Natural killer cell (primary cell): Measurements from ENCODE around the gene ZBTB17. TPM values are rescaled to one million over a fixed set of nuclear protein-coding genes. Genes with fewer than 3 reads are reported as not detected.
A peak's percentile ranks its signal among the peaks of the same experiment; 100 is the strongest.

Experiments used
- ATAC-seq, 3 donors: fragments of 150-1000 bp in 2 of 3; fragments of 200-7000 bp in 1 of 3; cut with Tn5 transposase; 1 replicate in 1 of 3; 2 replicates in 2 of 3; pipeline ENCODE4 v1.10.0; 2021; ENCODE audit warnings: mild to moderate bottlenecking in 2 of 3, moderate library complexity in 2 of 3
- DNase-seq, 2 donors: peaks; one replicate each; pipeline versions ENCODE4 v3.0.0 to v3.0.0-alpha.2; 2013 to 2021; ENCODE audit warnings: mixed read lengths in 1 of 2
- H3K27ac ChIP-seq: one replicate; pipeline ENCODE4 v1.5.1; 2013; ENCODE audit warnings: mild to moderate bottlenecking, low read length
- H3K27me3 ChIP-seq: one replicate; pipeline ENCODE4 v1.6.1; 2013; ENCODE audit warnings: low read length; ENCODE audit not compliant: control insufficient read depth, insufficient read depth
- H3K36me3 ChIP-seq: one replicate; pipeline ENCODE4 v1.6.1; 2013; ENCODE audit warnings: low read length; ENCODE audit not compliant: control insufficient read depth, insufficient read depth
- H3K4me1 ChIP-seq: one replicate; pipeline ENCODE4 v1.6.1; 2013; ENCODE audit warnings: low read length; ENCODE audit not compliant: control insufficient read depth, insufficient read depth
- H3K4me3 ChIP-seq: one replicate; pipeline ENCODE4 v1.5.1; 2013; ENCODE audit warnings: low read length
- H3K9me3 ChIP-seq: one replicate; pipeline ENCODE4 v1.6.1; 2013; ENCODE audit warnings: low read length; ENCODE audit not compliant: control insufficient read depth, insufficient read depth
- H3K27ac Mint-ChIP-seq, 2 donors: one replicate each; pipeline ENCODE4 v1.8.0; 2022; ENCODE audit warnings: mild to moderate bottlenecking in 2 of 2, mixed read lengths in 2 of 2, moderate library complexity in 1 of 2
- H3K27me3 Mint-ChIP-seq, 2 donors: one replicate each; pipeline ENCODE4 v1.8.0; 2022; ENCODE audit warnings: low read depth in 2 of 2, mixed read lengths in 2 of 2
- H3K36me3 Mint-ChIP-seq: one replicate; pipeline ENCODE4 v1.8.0; 2022; ENCODE audit warnings: mixed read lengths
- H3K4me1 Mint-ChIP-seq, 2 donors: one replicate each; pipeline ENCODE4 v1.8.0; 2022; ENCODE audit warnings: mixed read lengths in 2 of 2
- H3K4me3 Mint-ChIP-seq: one replicate; pipeline ENCODE4 v1.8.0; 2022; ENCODE audit warnings: mild to moderate bottlenecking, moderate library complexity, mixed read lengths
- H3K9me3 Mint-ChIP-seq, 2 donors: one replicate each; pipeline ENCODE4 v1.8.0; 2022; ENCODE audit warnings: mixed read lengths in 2 of 2
- WGBS: methylation state at CpG from one replicate; pipeline ENCODE4 v1.1.7; 2013; ENCODE audit warnings: missing lambda C conversion rate; ENCODE audit not compliant: insufficient coverage; 5-methylcytosine and 5-hydroxymethylcytosine counted together
- intact Hi-C: fragments of 100-400 bp; cut with micrococcal nuclease; formaldehyde crosslinking; loops from one replicate; pipeline ENCODE4 v1.14.2; 2022
- total RNA-seq, 4 donors: library from RNA; stranded (reverse); fragments of 120-200 nt in 1 of 4; gene quantifications; one replicate each; pipeline versions ENCODE4 v1.2.3 to v1.2.4, GENCODE V29; 2013 to 2022
- TF ChIP-seq, protein P1 (sequence below): fragments of 200-600 bp; IDR thresholded peaks from one replicate; pipeline ENCODE4 v1.8.0; 2022; ENCODE audit warnings: antibody characterized with exemption

Gene ZBTB17
- total RNA-seq, 3 donors from 2014 or later (not counting 1 experiment from before 2014, with no cell fraction given): 86.0 to 100 (median 86.9) TPM

GRCh38 chr1:16009678-16010077 is 33.8 kb upstream of the ZBTB17 start:
- no peaks in the 10 kb centered on the region for H3K9me3 Mint-ChIP-seq
- no peaks in the 10 kb centered on the region for H3K27me3 Mint-ChIP-seq
- Histone ChIP-seq H3K36me3 (no peaks in the 10 kb centered on the region), H3K27ac (no peak overlapping the region), H3K4me1 (peaks cover 23% of the 10 kb centered on the region), H3K27me3 (no peaks in the 10 kb centered on the region), H3K9me3 (no peaks in the 10 kb centered on the region), H3K4me3 (no peak overlapping the region)
- intact Hi-C loops: loop anchor here (1.0 to 2.0 kb wide), 4 partner anchors 47 to 353 kb away; no protein-coding TSS in a partner anchor
- TF ChIP-seq, protein P1, sequence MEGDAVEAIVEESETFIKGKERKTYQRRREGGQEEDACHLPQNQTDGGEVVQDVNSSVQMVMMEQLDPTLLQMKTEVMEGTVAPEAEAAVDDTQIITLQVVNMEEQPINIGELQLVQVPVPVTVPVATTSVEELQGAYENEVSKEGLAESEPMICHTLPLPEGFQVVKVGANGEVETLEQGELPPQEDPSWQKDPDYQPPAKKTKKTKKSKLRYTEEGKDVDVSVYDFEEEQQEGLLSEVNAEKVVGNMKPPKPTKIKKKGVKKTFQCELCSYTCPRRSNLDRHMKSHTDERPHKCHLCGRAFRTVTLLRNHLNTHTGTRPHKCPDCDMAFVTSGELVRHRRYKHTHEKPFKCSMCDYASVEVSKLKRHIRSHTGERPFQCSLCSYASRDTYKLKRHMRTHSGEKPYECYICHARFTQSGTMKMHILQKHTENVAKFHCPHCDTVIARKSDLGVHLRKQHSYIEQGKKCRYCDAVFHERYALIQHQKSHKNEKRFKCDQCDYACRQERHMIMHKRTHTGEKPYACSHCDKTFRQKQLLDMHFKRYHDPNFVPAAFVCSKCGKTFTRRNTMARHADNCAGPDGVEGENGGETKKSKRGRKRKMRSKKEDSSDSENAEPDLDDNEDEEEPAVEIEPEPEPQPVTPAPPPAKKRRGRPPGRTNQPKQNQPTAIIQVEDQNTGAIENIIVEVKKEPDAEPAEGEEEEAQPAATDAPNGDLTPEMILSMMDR: no peak
- DNase-seq (no peak), ATAC-seq (no peak)
- H3K27ac Mint-ChIP-seq: no peak overlapping the region
- WGBS: 91% methylated on average over 11 of the region's 11 CpGs
- no peaks in the 10 kb centered on the region for H3K36me3 Mint-ChIP-seq
- H3K4me1 Mint-ChIP-seq: peaks cover 0 to 15% of the 10 kb centered on the region in 2 donors
- no peak overlapping the region for H3K4me3 Mint-ChIP-seq

DNA sequence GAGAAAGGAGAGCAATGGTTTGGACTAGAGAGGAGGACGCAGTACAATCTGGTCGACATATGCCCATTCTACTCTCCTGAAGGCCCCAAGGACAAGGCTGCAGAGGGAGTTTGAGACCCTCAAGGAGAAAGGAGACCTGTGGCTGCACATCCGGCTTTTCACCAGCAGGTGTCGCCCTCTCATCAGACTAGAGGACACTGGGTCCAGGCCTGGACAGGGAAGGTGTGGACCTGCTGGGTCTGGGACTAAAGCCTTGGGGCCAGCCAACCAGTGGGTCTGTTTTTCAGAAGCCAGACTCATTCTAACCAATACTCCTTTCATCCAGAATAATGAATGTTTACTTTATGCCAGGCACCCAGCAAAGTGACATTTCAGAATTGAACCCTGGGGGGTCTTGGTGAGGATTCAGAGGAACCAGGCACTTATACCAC is 33.1 kb upstream of the ZBTB17 start:
- ATAC-seq (peak; percentile 32 to 74 (median 66)), DNase-seq (peak; percentile 71 to 83)
- peaks cover 23% of the 10 kb centered on the region for H3K4me1 ChIP-seq
- TF ChIP-seq, protein P1: peak; percentile 98
- H3K36me3 Mint-ChIP-seq: no peaks in the 10 kb centered on the region
- 5% methylated on average over 4 of the region's 4 CpGs for WGBS
- no peak overlapping the region for H3K4me3 ChIP-seq
- H3K4me3 Mint-ChIP-seq: no peak overlapping the region
- no peaks in the 10 kb centered on the region for H3K36me3 ChIP-seq
- intact Hi-C loops: loop anchor here (1.0 to 2.0 kb wide), 4 partner anchors 47 to 354 kb away; no protein-coding TSS in a partner anchor
- no peaks in the 10 kb centered on the region for H3K27me3 Mint-ChIP-seq
- H3K4me1 Mint-ChIP-seq: peaks cover 0 to 15% of the 10 kb centered on the region in 2 donors
- no peaks in the 10 kb centered on the region for H3K9me3 Mint-ChIP-seq
- no peak overlapping the region for H3K27ac Mint-ChIP-seq
- H3K9me3 ChIP-seq: no peaks in the 10 kb centered on the region
- no peaks in the 10 kb centered on the region for H3K27me3 ChIP-seq
- no peak overlapping the region for H3K27ac ChIP-seq

DNA sequence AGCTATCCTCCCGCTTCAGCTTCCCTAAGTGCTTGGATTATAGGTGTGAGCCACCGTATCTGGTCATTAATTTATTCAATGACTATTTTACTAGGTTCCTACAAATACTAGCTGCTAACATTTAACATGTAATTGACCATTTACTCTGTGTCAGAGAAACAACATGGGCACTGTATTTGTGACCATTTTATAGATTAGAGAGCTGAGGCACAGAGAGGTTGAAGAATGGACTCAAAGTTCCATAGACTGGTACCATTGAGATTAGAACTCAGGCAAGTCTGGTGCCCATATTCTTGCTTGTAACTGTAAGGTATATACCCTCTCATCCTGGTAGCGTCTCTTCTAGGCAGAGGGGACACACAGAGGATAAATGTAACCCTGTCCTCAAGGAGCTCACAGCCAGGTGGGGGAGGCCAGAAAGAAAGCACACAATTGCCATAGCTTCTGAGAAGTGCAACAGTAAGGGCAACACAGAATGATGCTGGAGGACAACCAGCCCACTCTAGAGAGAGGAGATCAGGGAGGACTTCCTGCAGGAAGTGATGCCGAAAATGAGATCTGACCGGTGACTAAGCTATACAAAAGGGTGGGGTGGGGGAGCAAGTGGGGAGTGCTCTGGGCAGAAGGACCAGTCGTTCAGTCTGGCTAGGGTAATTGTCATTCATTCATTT is 31.9 kb upstream of the ZBTB17 start:
- H3K4me1 Mint-ChIP-seq: peaks cover 0 to 10% of the 10 kb centered on the region in 2 donors
- WGBS: 77% methylated on average over 5 of the region's 6 CpGs
- Histone ChIP-seq H3K27me3 (no peaks in the 10 kb centered on the region), H3K36me3 (no peaks in the 10 kb centered on the region), H3K4me3 (no peak overlapping the region), H3K4me1 (peaks cover 17% of the 10 kb centered on the region), H3K27ac (no peak overlapping the region), H3K9me3 (no peaks in the 10 kb centered on the region)
- no peak overlapping the region for H3K27ac Mint-ChIP-seq
- H3K9me3 Mint-ChIP-seq: no peaks in the 10 kb centered on the region
- no peak overlapping the region for H3K4me3 Mint-ChIP-seq
- no peaks in the 10 kb centered on the region for H3K27me3 Mint-ChIP-seq
- TF ChIP-seq, protein P1: no peak
- H3K36me3 Mint-ChIP-seq: no peaks in the 10 kb centered on the region
- no peak for ATAC-seq
- intact Hi-C loops: loop anchor here (2.0 kb wide), 2 partner anchors 237 to 355 kb away; no protein-coding TSS in a partner anchor
- no peak for DNase-seq
